WERI-Rb-1 (cell line): Measurements from ENCODE around the gene SNX30.

ENCODE experiments used
- DNase-seq: peaks from one replicate; pipeline ENCODE4 v3.0.0-alpha.2; 2020
- H3K27ac ChIP-seq: fragments of 250-450 bp; sonication (Bioruptor Pico); 2 replicates; pipeline ENCODE4 v1.5.1; 2020; ENCODE audit warnings: mild to moderate bottlenecking, moderate library complexity
- H3K27me3 ChIP-seq: fragments of 250-450 bp; sonication (Bioruptor Pico); 2 replicates; pipeline ENCODE4 v1.5.1; 2021; ENCODE audit warnings: mild to moderate bottlenecking, low read depth, moderate library complexity; ENCODE audit not compliant: insufficient read depth, severe bottlenecking
- H3K36me3 ChIP-seq: fragments of 250-450 bp; sonication (Bioruptor Pico); 2 replicates; pipeline ENCODE4 v1.5.1; 2020; ENCODE audit warnings: mild to moderate bottlenecking, moderate library complexity
- H3K4me3 ChIP-seq: 2 replicates; pipeline ENCODE4 v1.5.1; 2011; ENCODE audit warnings: low read depth, mild to moderate bottlenecking, control low read depth, low read length
- H3K9me3 ChIP-seq: fragments of 250-450 bp; sonication (Bioruptor Pico); 2 replicates; pipeline ENCODE4 v1.5.1; 2021; ENCODE audit warnings: mild to moderate bottlenecking, moderate library complexity; ENCODE audit not compliant: severe bottlenecking
- TF ChIP-seq, protein P1 (sequence below): IDR thresholded peaks from 2 replicates; pipeline ENCODE4 v1.5.1; 2011; ENCODE audit warnings: low read depth, mild to moderate bottlenecking, control low read depth, inconsistent platforms, low read length

The SNX30 gene

DNA sequence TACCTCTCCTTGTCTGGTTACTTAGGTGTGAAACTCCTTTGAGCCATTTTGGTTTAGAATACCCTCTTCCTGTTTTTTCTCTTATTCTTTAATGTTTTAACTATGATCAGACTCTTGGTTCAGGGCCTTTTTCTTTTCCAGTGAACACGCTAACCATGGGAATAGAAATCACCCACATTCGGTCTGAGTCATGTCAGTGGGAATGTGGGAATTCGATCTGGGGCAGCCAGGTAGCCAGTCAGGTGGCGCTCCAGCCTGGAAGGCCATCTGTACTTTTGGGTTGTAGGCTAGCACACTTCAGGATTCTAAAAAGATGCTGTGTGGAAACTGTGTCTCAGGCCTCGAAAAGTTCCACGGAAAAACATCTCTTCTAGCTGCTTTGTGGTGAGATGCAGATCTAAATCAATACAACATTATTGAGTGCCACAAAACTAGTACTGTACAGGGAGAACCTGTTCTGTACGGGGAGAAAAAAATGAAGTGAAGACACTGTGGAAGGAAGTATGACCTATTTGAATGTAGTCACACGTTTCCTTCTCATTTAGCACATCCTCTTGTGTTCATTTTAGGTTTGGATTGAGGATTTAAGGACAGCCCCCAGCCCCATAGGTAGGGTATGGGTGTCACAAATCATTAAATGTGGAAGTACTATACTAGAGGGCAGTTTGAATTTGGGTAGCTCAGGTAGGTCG is 36.4 kb downstream of the SNX30 start:
- DNase-seq, result no peak
- TF ChIP-seq, protein P1, sequence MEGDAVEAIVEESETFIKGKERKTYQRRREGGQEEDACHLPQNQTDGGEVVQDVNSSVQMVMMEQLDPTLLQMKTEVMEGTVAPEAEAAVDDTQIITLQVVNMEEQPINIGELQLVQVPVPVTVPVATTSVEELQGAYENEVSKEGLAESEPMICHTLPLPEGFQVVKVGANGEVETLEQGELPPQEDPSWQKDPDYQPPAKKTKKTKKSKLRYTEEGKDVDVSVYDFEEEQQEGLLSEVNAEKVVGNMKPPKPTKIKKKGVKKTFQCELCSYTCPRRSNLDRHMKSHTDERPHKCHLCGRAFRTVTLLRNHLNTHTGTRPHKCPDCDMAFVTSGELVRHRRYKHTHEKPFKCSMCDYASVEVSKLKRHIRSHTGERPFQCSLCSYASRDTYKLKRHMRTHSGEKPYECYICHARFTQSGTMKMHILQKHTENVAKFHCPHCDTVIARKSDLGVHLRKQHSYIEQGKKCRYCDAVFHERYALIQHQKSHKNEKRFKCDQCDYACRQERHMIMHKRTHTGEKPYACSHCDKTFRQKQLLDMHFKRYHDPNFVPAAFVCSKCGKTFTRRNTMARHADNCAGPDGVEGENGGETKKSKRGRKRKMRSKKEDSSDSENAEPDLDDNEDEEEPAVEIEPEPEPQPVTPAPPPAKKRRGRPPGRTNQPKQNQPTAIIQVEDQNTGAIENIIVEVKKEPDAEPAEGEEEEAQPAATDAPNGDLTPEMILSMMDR, result no peak
- H3K27me3 ChIP-seq, result no peaks in the 10 kb centered on the region
- no peaks in the 10 kb centered on the region for H3K9me3 ChIP-seq
- no peak overlapping the region for H3K27ac ChIP-seq
- no peaks in the 10 kb centered on the region for H3K36me3 ChIP-seq
- no peak overlapping the region for H3K4me3 ChIP-seq

DNA sequence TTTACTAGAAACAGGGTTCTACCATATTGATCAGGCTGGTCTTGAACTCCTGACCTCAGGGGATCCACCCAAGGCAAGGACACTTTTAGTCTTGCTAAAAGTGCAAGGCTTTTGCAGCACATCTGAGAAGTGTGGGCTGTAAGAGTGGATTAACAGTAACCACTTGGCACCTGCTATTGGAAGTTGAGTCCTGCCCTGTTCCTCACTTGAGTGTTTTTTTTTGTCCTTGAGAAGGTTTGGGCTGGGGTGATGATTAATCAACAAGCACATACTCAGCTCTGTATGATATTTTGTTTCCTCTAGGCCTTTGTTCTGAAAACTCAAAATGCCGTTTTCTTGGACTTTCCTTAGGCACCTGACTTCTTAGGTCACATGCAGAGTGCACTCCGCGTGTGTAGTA is 37.4 kb downstream of the SNX30 start:
- TF ChIP-seq, protein P1, result no peak
- no peak overlapping the region for H3K4me3 ChIP-seq
- H3K9me3 ChIP-seq, result no peaks in the 10 kb centered on the region
- DNase-seq, result no peak
- H3K36me3 ChIP-seq, result no peaks in the 10 kb centered on the region
- no peak overlapping the region for H3K27ac ChIP-seq
- H3K27me3 ChIP-seq, result no peaks in the 10 kb centered on the region

DNA sequence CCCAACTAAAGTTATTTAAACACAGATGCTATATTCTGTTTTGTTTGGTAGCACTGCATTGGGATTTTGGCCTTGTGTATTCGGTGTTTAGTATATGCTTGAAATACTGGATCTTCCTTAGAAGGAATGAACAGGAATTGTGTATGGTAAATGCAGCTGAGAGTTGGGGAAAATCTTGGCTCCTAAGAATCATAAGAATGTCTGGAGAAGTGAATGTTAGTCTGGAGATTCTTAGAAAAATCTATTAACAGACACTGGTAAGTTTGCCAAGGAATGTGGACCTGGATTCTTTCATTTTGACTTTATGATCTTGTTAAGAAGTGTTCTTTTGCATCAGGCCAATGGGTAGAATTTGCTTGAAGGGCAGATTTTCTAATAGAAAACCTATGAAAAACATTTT is 38.9 kb downstream of the SNX30 start:
- H3K36me3 ChIP-seq, result no peaks in the 10 kb centered on the region
- no peak overlapping the region for H3K27ac ChIP-seq
- no peak for DNase-seq
- no peaks in the 10 kb centered on the region for H3K27me3 ChIP-seq
- H3K4me3 ChIP-seq, result no peak overlapping the region
- TF ChIP-seq, protein P1, result no peak
- no peaks in the 10 kb centered on the region for H3K9me3 ChIP-seq

DNA sequence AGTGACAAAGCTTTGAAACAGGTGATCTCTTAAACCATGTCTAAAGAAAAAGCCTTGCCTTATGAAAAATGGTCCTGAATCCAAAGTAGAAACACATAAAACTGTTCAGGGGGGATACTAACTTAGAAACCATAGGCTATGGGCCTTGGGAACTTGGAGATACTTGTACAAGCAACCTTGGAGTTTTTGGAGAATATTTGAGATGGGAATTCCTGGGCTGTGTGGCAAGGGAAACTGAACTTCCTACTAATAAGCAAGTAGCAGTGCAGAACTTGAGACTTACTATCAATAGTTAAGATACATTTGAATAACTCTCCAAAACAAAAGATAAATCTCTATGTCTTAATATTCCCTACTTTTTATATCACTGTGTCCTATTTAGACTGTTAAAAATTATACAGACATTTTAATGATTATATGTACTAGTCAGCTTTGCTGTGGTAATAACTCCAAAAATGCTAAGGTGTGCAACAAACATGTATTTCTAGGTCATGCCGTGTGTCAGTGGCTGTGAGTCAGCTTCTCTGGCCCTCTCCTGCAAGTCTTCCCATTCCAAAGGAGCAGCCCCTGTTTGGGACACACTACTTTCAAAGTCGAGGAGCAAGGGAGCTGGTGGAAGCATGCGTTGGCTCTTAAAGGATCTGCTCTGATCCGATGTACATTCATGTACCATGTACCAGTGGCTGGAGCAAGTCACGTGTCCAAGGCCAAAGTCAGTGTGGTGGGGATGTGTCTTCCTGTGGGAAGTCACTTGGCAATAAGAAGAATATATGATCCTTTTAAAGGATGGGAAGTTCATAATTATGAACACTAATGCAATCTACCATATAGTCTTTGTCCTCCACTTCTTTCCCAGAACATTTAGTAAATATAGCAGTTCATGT is 39.6 kb downstream of the SNX30 start:
- no peaks in the 10 kb centered on the region for H3K9me3 ChIP-seq
- TF ChIP-seq, protein P1, result no peak
- no peaks in the 10 kb centered on the region for H3K27me3 ChIP-seq
- DNase-seq, result no peak
- no peak overlapping the region for H3K27ac ChIP-seq
- H3K36me3 ChIP-seq, result no peaks in the 10 kb centered on the region
- H3K4me3 ChIP-seq, result no peak overlapping the region

DNA sequence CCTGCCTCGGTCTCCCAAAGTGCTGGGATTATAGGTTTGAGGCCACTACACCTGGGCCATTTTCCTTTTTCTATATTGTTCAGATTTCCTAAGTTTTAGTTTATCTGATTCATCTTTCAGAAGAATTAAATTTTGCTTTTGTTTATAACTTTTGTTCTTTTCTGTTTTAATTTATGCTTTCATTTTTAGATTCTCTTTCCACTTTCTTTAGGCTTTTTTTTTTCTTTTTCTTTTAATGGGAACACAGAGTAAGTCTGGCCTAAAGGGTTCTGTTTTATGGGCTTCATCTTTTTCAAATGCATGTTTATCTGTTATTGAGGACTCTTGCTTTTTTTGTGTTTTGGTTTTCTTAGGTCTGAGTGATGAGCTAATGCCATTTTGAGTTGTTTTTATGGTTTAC is 42.1 kb downstream of the SNX30 start:
- H3K27ac ChIP-seq, result no peak overlapping the region
- no peaks in the 10 kb centered on the region for H3K9me3 ChIP-seq

More for the DNA sequence above, 42.1 kb downstream of the SNX30 start:
- Histone ChIP-seq H3K36me3 (no peaks in the 10 kb centered on the region), H3K4me3 (no peak overlapping the region), H3K27me3 (no peaks in the 10 kb centered on the region)
- no peak for DNase-seq
- TF ChIP-seq, protein P1, result no peak
